AG09309 (cell line): ENCODE data around the gene SORBS2.
"Not testable (repeated sequence)": the region's sequence is repeated elsewhere in the genome, so short reads cannot be mapped to it uniquely, and the experiment has no call there.

Experiments
- DNase-seq: peaks from one replicate; pipeline ENCODE4 v3.0.0-alpha.2; 2010; ENCODE audit warnings: low read depth
- H3K4me3 ChIP-seq: 2 replicates; pipeline ENCODE4 v1.5.1; 2011; ENCODE audit warnings: mild to moderate bottlenecking, low read depth, low read length, moderate library complexity; ENCODE audit not compliant: control insufficient read depth
- CTCF ChIP-seq: IDR thresholded peaks from 2 replicates; pipeline ENCODE4 v1.5.1; 2011; ENCODE audit warnings: mild to moderate bottlenecking, low read depth, low read length, inconsistent platforms; ENCODE audit not compliant: insufficient read depth, control insufficient read depth; ENCODE audit errors: missing control alignments

SORBS2 gene

DNA sequence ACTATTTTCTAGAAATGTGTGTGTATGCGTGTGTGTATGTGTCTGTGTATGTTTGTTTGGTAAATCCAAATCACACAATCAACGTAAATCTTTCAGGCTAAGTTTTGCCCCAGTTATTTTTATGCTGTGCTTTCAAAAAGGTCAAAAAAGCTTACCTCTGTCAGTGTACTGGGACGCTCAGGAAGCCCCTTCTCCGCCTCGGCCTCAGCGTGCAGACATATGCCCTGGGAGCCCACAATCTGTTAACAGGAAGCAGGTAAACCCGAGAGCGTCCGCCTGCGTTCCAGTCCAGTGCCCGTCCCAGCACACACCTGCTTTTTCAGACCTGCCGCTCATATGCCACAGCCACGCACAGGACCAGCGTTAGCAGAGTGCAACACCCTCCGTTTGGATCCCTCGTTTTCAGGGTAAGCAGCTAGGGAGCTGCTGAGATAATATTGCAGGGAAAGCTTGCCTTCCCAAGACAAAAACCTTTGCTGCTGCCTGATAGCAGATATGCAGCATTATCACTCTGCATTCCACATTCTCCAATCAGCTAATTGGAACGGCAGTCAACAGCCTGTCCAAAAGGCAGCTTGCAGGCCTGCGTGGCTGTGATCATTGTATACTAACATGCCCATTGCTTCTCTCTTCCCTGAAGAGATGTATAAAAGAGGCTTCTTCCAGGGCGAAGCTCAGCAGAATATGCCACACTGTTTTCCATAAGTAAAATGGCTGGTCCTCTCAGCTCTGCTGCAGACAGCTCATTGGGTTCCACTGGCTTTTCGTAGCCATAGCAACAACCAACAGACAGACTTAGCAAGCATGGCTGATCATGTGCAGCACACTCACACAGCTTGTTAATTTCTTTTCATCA, at the start of gene SORBS2:
Gene SORBS2 (minus strand): TSS at position 686 of the 856 bp plus-strand sequence. CDS start 121,623 bp downstream, outside the sequence.
- H3K4me3 ChIP-seq, result no peak within 1 kb of the TSS
- no peak for TF ChIP-seq CTCF
- DNase-seq, result no peak

DNA sequence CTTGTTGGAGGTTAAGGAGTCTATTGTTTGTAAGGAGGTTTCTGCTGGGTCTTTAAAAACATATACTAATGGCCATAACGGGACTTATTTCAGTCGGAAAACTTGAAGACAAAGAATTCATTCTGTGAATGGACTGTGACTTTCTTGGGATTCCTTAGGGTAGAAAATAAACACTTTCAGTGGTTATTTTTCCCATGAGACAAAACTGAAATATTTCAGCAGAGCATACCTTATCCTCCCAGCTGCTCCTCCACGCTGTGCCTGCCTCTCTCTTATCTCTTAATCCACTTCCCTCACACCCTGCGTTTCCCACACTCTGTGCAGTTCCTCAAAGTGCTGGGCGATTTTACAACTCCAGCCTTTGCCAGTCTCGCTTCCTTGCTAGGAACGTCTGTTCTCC, 47.1 kb upstream of the SORBS2 start:
- no peak for TF ChIP-seq CTCF
- H3K4me3 ChIP-seq, result no peak overlapping the region
- no peak for DNase-seq

- not testable (repeated sequence) for H3K4me3 ChIP-seq, DNase-seq
Measured at GRCh38 chr4:185857561-185857960, 45.6 kb upstream of the SORBS2 start.

- H3K4me3 ChIP-seq, result no peak overlapping the region
- no peak for TF ChIP-seq CTCF
- DNase-seq, result no peak
Measured at GRCh38 chr4:185853841-185854240, 41.8 kb upstream of the SORBS2 start.

DNA sequence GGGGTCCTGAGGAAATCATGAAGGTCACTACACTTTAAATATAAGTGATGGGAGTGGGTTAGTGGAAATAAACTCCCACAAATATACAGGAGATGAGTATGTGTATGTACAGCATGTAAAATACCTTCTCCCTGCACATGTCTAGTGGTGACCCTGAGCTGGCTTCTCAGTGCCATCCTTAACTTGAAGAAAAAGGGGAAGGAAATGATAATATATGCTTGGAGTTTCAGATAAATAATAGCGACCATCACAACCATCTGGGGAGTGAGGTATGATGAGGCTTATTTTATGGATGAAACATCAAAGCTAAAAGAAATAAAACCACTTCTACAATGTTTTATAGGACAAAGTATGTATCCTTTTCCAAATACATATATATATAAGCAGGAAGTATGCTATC, 41.0 kb upstream of the SORBS2 start:
- no peak for DNase-seq
- TF ChIP-seq CTCF, result no peak
- no peak overlapping the region for H3K4me3 ChIP-seq

DNA sequence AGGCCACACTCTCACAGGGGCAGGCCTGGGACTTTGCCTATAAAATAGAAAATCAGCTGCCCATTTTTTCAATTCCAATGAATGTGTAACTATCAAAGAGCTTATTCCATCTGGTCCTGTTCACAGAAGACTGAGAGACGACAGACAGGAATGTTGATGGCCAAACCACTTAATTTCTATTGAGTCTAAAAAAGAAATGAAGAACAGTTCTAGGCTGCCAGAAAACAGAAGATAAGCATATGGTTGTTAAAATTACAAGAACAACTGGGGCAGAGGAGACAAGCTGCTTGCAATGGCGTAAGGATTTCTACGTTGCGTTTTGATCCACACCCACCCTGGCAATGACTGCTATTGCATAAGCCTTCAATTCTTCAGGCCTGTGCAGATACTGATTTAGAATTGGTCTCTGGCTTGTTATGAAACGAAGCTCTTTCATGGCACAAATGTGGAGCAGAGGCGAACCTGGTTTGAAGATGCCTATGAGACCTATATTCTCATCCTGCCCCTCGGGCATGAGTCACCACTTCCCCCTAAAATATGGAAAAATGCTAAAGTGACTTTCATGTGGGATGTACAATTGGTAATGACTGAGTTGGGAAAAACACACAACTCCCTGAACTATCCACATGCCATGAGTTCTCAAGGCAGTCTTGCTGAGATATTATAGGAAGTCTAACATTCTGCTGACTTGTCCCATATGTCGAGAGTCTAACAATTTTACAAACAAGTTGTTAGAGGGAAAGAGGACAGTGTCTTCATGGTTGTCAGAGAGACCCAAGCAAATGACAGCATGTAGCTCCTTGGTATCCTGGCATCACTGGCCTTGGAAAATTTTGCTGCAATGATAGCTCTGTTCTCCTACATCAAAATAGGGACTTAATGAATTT, 37.9 kb upstream of the SORBS2 start:
- no peak for TF ChIP-seq CTCF
- DNase-seq, result peak; percentile 63

More for the DNA sequence above, 37.9 kb upstream of the SORBS2 start:
- no peak overlapping the region for H3K4me3 ChIP-seq
